SK-N-SH treated with all-trans-retinoic acid at 6 μM for 48 hours (cell line): ENCODE measurements around the gene LRRC53.
A peak's percentile ranks its signal among the peaks of the same experiment; 100 is the strongest.

Experiments
- ATAC-seq: fragments of 200-7000 bp; cut with Tn5 transposase; 3 replicates; pipeline ENCODE4 v1.9.1; 2020; ENCODE audit warnings: mild to moderate bottlenecking, moderate library complexity
- ARNTL ChIP-seq: fragments of 450-650 bp; formaldehyde crosslinking; IDR thresholded peaks from 2 replicates; pipeline ENCODE4 v1.5.0; 2020; ENCODE audit warnings: low read depth, mild to moderate bottlenecking, moderate library complexity, borderline replicate concordance
- BACH2 ChIP-seq: fragments of 250-450 bp; sonication (Bioruptor Pico); IDR thresholded peaks from 2 replicates; pipeline ENCODE4 v1.9.0; 2021; ENCODE audit warnings: mild to moderate bottlenecking, borderline replicate concordance
- CSDC2 ChIP-seq: fragments of 250-450 bp; sonication (Bioruptor Pico); IDR thresholded peaks from 2 replicates; pipeline ENCODE4 v1.5.0; 2020; ENCODE audit warnings: mild to moderate bottlenecking, moderate library complexity
- ESRRG ChIP-seq: fragments of 250-450 bp; sonication (Bioruptor Pico); IDR thresholded peaks from 2 replicates; pipeline ENCODE4 v1.6.1; 2021; ENCODE audit warnings: mild to moderate bottlenecking
- GLIS3 ChIP-seq: fragments of 250-450 bp; sonication (Bioruptor Pico); IDR thresholded peaks from 2 replicates; pipeline ENCODE4 v1.5.0; 2020; ENCODE audit warnings: mild to moderate bottlenecking, moderate library complexity
- ISL1 ChIP-seq: fragments of 250-450 bp; sonication (Bioruptor Pico); IDR thresholded peaks from 2 replicates; pipeline ENCODE4 v2.1.2; 2022; ENCODE audit warnings: mild to moderate bottlenecking, moderate library complexity
- OSR1 ChIP-seq: fragments of 250-450 bp; sonication (Bioruptor Pico); IDR thresholded peaks from 2 replicates; pipeline ENCODE4 v1.8.0; 2022; ENCODE audit warnings: moderate library complexity, mild to moderate bottlenecking, inconsistent platforms
- PPARA ChIP-seq: fragments of 250-450 bp; sonication (Bioruptor Pico); IDR thresholded peaks from 2 replicates; pipeline ENCODE4 v1.5.0; 2020; ENCODE audit warnings: mild to moderate bottlenecking, borderline replicate concordance
- RARB ChIP-seq: fragments of 250-450 bp; sonication (Bioruptor Pico); IDR thresholded peaks from 2 replicates; pipeline ENCODE4 v1.8.0; 2021; ENCODE audit warnings: mild to moderate bottlenecking, moderate library complexity
- SNAI2 ChIP-seq: fragments of 250-450 bp; sonication (Bioruptor Pico); IDR thresholded peaks from 2 replicates; pipeline ENCODE4 v1.5.0; 2020; ENCODE audit warnings: mild to moderate bottlenecking, moderate library complexity
- TCF4 ChIP-seq: fragments of 250-450 bp; sonication (Bioruptor Pico); IDR thresholded peaks from 2 replicates; pipeline ENCODE4 v1.8.0; 2021; ENCODE audit warnings: mild to moderate bottlenecking, moderate library complexity, borderline replicate concordance
- TOX ChIP-seq: fragments of 250-450 bp; sonication (Bioruptor Pico); IDR thresholded peaks from 2 replicates; pipeline ENCODE4 v1.8.0; 2021; ENCODE audit warnings: mild to moderate bottlenecking, moderate library complexity, borderline replicate concordance
- ZC3H10 ChIP-seq: fragments of 250-450 bp; sonication (Bioruptor Pico); IDR thresholded peaks from 2 replicates; pipeline ENCODE4 v1.5.1; 2021; ENCODE audit warnings: mild to moderate bottlenecking, moderate library complexity
- ZFP3 ChIP-seq: fragments of 250-450 bp; sonication (Bioruptor Pico); IDR thresholded peaks from 2 replicates; pipeline ENCODE4 v1.5.0; 2020; ENCODE audit warnings: mild to moderate bottlenecking, moderate library complexity
- ZFP30 ChIP-seq: fragments of 450-650 bp; formaldehyde crosslinking; IDR thresholded peaks from 2 replicates; pipeline ENCODE4 v1.5.0; 2022; ENCODE audit warnings: mild to moderate bottlenecking, moderate library complexity
- ZNF565 ChIP-seq: fragments of 450-650 bp; formaldehyde crosslinking; conservative IDR thresholded peaks from 2 replicates; pipeline ENCODE4 v1.5.0; 2020; ENCODE audit warnings: low read depth, mild to moderate bottlenecking, moderate library complexity
- ZNF70 ChIP-seq: fragments of 450-650 bp; formaldehyde crosslinking; IDR thresholded peaks from 2 replicates; pipeline ENCODE4 v1.5.0; 2020; ENCODE audit warnings: mild to moderate bottlenecking, moderate library complexity
- ZNF8 ChIP-seq: fragments of 450-650 bp; formaldehyde crosslinking; IDR thresholded peaks from 2 replicates; pipeline ENCODE4 v1.5.0; 2020; ENCODE audit warnings: mild to moderate bottlenecking, moderate library complexity
- TF ChIP-seq, protein P1 (sequence below): fragments of 250-450 bp; sonication (Bioruptor Pico); IDR thresholded peaks from 2 replicates; pipeline ENCODE4 v1.8.0; 2020; ENCODE audit warnings: mild to moderate bottlenecking, moderate library complexity, borderline replicate concordance
- TF ChIP-seq, protein P2 (sequence below): fragments of 250-450 bp; sonication (Bioruptor Pico); IDR thresholded peaks from 2 replicates; pipeline ENCODE4 v1.5.0; 2020; ENCODE audit warnings: mild to moderate bottlenecking, moderate library complexity
- TF ChIP-seq, protein P3 (sequence below): fragments of 250-450 bp; sonication (Bioruptor Pico); IDR thresholded peaks from 2 replicates; pipeline ENCODE4 v1.5.1; 2021; ENCODE audit warnings: mild to moderate bottlenecking, moderate library complexity
- TF ChIP-seq, protein P4 (sequence below): fragments of 250-450 bp; sonication (Bioruptor Pico); IDR thresholded peaks from 2 replicates; pipeline ENCODE4 v1.5.1; 2020; ENCODE audit warnings: low read depth, mild to moderate bottlenecking, moderate library complexity
- TF ChIP-seq, protein P5 (sequence below): fragments of 250-450 bp; sonication (Bioruptor Pico); IDR thresholded peaks from 2 replicates; pipeline ENCODE4 v1.8.0; 2021; ENCODE audit warnings: low read depth, mild to moderate bottlenecking, moderate library complexity, borderline replicate concordance

Gene LRRC53

DNA sequence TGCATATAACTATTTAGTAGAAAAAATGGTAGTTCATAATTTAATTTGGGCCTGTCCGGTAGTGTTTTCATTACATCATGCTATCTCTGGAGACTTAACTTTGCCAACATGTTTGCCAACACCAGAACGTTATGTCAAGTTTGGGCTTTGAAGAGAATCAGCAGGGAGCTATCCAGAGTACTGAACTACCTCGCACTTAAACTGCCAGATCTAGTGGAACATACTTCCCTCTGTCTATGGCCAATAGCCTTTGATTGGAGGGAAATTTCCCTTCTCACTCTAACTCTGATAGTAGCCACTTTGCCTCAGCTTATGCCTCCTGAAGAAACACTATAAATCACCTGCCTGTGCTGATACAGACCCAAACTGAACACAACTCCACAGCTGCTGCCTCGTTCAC is 10.0 kb downstream of the LRRC53 start (continued):
- peak; percentile 61 for TF ChIP-seq ISL1 (CRISPR knock-in tag)
- no peak for TF ChIP-seq RARB
- TF ChIP-seq PPARA (CRISPR knock-in tag), result no peak
- no peak for TF ChIP-seq GLIS3 (CRISPR knock-in tag)
- no peak for TF ChIP-seq OSR1
- TF ChIP-seq ZC3H10, result no peak
- TF ChIP-seq ZFP3 (CRISPR knock-in tag), result peak; percentile 76; the same call in 1 of the 2 replicates

DNA sequence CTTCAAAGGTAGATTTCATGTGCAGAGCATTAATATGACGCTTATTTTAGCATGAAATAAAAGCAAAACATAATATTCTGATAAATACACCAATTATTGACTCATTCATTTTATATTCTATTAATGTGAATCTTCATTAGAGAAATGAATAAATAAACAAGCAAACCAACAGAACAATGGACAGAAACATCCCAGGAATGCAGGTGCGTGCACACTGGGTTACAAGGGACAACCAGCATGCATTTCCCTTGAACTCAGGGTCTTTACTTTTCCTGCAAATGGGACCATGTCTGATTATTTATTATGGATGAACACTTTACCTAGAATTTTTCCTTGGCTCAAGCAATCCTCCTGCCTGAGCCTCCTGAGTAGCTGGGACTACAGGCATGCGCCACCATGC is 13.5 kb downstream of the LRRC53 start:
- ATAC-seq, result no peak
- TF ChIP-seq ESRRG (no peak), ZNF70 (no peak), TCF4 (CRISPR knock-in tag) (no peak), ZFP30 (CRISPR knock-in tag) (no peak), ZNF565 (CRISPR knock-in tag) (no peak), PPARA (CRISPR knock-in tag) (no peak), TOX (CRISPR knock-in tag) (no peak), CSDC2 (CRISPR knock-in tag) (no peak)
- TF ChIP-seq, protein P1, sequence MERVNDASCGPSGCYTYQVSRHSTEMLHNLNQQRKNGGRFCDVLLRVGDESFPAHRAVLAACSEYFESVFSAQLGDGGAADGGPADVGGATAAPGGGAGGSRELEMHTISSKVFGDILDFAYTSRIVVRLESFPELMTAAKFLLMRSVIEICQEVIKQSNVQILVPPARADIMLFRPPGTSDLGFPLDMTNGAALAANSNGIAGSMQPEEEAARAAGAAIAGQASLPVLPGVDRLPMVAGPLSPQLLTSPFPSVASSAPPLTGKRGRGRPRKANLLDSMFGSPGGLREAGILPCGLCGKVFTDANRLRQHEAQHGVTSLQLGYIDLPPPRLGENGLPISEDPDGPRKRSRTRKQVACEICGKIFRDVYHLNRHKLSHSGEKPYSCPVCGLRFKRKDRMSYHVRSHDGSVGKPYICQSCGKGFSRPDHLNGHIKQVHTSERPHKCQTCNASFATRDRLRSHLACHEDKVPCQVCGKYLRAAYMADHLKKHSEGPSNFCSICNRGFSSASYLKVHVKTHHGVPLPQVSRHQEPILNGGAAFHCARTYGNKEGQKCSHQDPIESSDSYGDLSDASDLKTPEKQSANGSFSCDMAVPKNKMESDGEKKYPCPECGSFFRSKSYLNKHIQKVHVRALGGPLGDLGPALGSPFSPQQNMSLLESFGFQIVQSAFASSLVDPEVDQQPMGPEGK (CRISPR knock-in tag), result no peak

DNA sequence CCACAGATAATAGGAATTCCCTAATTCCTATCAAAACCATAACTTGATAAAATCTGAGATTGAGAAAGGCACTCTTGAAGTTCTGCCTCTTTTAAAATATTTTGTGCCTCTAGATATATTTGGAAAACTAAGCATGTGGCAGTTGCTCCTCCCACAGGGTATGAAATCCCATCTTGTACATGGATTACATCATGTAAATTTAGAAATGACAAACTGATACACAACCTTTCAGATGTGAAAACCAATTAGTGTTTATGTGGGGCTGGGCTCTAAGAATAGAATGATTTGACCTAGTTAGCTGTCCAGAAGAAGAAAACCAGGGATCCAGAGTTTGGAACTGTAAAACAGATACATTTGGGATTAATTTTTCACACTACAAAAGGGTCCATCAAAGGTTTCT is 15.7 kb downstream of the LRRC53 start:
- TF ChIP-seq, protein P2, sequence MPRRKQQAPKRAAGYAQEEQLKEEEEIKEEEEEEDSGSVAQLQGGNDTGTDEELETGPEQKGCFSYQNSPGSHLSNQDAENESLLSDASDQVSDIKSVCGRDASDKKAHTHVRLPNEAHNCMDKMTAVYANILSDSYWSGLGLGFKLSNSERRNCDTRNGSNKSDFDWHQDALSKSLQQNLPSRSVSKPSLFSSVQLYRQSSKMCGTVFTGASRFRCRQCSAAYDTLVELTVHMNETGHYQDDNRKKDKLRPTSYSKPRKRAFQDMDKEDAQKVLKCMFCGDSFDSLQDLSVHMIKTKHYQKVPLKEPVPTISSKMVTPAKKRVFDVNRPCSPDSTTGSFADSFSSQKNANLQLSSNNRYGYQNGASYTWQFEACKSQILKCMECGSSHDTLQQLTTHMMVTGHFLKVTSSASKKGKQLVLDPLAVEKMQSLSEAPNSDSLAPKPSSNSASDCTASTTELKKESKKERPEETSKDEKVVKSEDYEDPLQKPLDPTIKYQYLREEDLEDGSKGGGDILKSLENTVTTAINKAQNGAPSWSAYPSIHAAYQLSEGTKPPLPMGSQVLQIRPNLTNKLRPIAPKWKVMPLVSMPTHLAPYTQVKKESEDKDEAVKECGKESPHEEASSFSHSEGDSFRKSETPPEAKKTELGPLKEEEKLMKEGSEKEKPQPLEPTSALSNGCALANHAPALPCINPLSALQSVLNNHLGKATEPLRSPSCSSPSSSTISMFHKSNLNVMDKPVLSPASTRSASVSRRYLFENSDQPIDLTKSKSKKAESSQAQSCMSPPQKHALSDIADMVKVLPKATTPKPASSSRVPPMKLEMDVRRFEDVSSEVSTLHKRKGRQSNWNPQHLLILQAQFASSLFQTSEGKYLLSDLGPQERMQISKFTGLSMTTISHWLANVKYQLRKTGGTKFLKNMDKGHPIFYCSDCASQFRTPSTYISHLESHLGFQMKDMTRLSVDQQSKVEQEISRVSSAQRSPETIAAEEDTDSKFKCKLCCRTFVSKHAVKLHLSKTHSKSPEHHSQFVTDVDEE, result no peak
- TF ChIP-seq RARB (no peak), ZFP3 (CRISPR knock-in tag) (no peak), ZNF8 (CRISPR knock-in tag) (no peak), PPARA (CRISPR knock-in tag) (no peak), GLIS3 (CRISPR knock-in tag) (no peak), ISL1 (CRISPR knock-in tag) (no peak), BACH2 (no peak), ZFP30 (CRISPR knock-in tag) (no peak), TCF4 (CRISPR knock-in tag) (no peak), TOX (CRISPR knock-in tag) (no peak), CSDC2 (CRISPR knock-in tag) (no peak), SNAI2 (no peak), ZNF565 (CRISPR knock-in tag) (no peak), ARNTL (CRISPR knock-in tag) (no peak), ZC3H10 (no peak), OSR1 (no peak), ZNF70 (no peak)
- TF ChIP-seq, protein P3, sequence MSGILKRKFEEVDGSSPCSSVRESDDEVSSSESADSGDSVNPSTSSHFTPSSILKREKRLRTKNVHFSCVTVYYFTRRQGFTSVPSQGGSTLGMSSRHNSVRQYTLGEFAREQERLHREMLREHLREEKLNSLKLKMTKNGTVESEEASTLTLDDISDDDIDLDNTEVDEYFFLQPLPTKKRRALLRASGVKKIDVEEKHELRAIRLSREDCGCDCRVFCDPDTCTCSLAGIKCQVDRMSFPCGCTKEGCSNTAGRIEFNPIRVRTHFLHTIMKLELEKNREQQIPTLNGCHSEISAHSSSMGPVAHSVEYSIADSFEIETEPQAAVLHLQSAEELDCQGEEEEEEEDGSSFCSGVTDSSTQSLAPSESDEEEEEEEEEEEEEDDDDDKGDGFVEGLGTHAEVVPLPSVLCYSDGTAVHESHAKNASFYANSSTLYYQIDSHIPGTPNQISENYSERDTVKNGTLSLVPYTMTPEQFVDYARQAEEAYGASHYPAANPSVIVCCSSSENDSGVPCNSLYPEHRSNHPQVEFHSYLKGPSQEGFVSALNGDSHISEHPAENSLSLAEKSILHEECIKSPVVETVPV (CRISPR knock-in tag), result no peak
- TF ChIP-seq, protein P4, sequence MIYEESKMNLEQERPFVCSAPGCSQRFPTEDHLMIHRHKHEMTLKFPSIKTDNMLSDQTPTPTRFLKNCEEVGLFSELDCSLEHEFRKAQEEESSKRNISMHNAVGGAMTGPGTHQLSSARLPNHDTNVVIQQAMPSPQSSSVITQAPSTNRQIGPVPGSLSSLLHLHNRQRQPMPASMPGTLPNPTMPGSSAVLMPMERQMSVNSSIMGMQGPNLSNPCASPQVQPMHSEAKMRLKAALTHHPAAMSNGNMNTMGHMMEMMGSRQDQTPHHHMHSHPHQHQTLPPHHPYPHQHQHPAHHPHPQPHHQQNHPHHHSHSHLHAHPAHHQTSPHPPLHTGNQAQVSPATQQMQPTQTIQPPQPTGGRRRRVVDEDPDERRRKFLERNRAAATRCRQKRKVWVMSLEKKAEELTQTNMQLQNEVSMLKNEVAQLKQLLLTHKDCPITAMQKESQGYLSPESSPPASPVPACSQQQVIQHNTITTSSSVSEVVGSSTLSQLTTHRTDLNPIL, result no peak
- no peak for ATAC-seq

DNA sequence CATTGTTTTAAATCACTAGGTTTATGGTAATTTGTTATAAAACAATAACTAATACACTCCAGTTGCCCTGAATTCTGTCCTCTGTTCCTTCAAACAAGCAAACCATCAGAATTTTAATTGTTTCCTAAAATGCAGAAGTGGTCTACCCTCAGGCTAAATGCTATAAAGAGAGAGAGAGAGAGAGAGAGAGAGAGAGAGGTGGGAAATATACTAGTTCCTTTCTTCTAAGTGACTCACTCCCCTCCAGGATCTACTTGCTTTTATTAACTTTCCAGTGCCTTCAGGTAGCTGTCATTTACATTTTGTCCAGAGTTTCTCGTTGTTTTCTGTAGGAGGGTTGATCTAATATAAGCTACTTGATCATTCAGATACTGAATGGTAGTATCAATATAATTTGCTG is 26.4 kb downstream of the LRRC53 start:
- TF ChIP-seq ISL1 (CRISPR knock-in tag) (no peak), ZC3H10 (no peak), BACH2 (no peak)
- TF ChIP-seq, protein P5, sequence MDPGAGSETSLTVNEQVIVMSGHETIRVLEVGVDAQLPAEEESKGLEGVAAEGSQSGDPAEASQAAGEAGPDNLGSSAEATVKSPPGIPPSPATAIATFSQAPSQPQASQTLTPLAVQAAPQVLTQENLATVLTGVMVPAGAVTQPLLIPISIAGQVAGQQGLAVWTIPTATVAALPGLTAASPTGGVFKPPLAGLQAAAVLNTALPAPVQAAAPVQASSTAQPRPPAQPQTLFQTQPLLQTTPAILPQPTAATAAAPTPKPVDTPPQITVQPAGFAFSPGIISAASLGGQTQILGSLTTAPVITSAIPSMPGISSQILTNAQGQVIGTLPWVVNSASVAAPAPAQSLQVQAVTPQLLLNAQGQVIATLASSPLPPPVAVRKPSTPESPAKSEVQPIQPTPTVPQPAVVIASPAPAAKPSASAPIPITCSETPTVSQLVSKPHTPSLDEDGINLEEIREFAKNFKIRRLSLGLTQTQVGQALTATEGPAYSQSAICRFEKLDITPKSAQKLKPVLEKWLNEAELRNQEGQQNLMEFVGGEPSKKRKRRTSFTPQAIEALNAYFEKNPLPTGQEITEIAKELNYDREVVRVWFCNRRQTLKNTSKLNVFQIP (CRISPR knock-in tag), result no peak
- TF ChIP-seq, protein P1 (CRISPR knock-in tag), result no peak
- no peak for ATAC-seq
